K562 (cell line): ENCODE data around the gene ELK1. TPM values are rescaled to one million over a fixed set of nuclear protein-coding genes. Genes with fewer than 3 reads are reported as not detected.

ENCODE experiments used
- ATF2 ChIP-seq: sonication (generic); formaldehyde crosslinking; IDR thresholded peaks from 2 replicates; pipeline ENCODE4 v1.8.1; 2022; ENCODE audit warnings: missing genetic modification reagents
- CREM ChIP-seq: IDR thresholded peaks from 2 replicates; pipeline ENCODE4 v1.6.1; 2014; ENCODE audit warnings: antibody characterized with exemption, low read depth
- CTBP1 ChIP-seq: fragments of 450-650 bp; IDR thresholded peaks from 2 replicates; pipeline ENCODE4 v1.6.1; 2016; ENCODE audit warnings: borderline replicate concordance
- HCFC1 ChIP-seq: IDR thresholded peaks from 2 replicates; pipeline ENCODE4 v1.6.1; 2012; ENCODE audit warnings: low read depth, low read length, improper control_type of control experiment
- HDAC2 ChIP-seq: fragments of 450-650 bp; IDR thresholded peaks from 2 replicates; pipeline ENCODE4 v1.6.1; 2016; ENCODE audit warnings: mild to moderate bottlenecking
- HNRNPLL ChIP-seq: fragments of 200-400 bp; formaldehyde crosslinking; IDR thresholded peaks from 2 replicates; pipeline ENCODE4 v1.6.1; 2017; ENCODE audit warnings: low read length, low read depth, mild to moderate bottlenecking; ENCODE audit not compliant: poor library complexity, severe bottlenecking
- MEIS2 ChIP-seq: fragments of 450-650 bp; IDR thresholded peaks from 2 replicates; pipeline ENCODE4 v1.6.1; 2014; ENCODE audit warnings: mild to moderate bottlenecking; ENCODE audit not compliant: partially characterized antibody
- NONO ChIP-seq, 2 experiments: fragments of 200-400 bp in 1 of 2; fragments of 450-650 bp in 1 of 2; formaldehyde crosslinking in 1 of 2; IDR thresholded peaks; 2 replicates each; pipeline ENCODE4 v1.6.1; 2017; ENCODE audit warnings: low read depth in 2 of 2, mild to moderate bottlenecking in 2 of 2, moderate library complexity in 2 of 2, low read length in 1 of 2
- NRF1 ChIP-seq, 2 experiments: fragments of 450-650 bp; IDR thresholded peaks in 1 of 2; conservative IDR thresholded peaks in 1 of 2; 2 replicates each; pipeline ENCODE4 v1.6.1; 2014; ENCODE audit warnings: mild to moderate bottlenecking in 2 of 2
- RBFOX2 ChIP-seq: fragments of 200-400 bp; formaldehyde crosslinking; IDR thresholded peaks from 2 replicates; pipeline ENCODE4 v1.6.1; 2017; ENCODE audit warnings: low read depth, mild to moderate bottlenecking, low read length, moderate library complexity
- SMC3 ChIP-seq: conservative IDR thresholded peaks from 2 replicates; pipeline ENCODE4 v1.6.1; 2011; ENCODE audit warnings: low read depth, low read length, improper control_type of control experiment; ENCODE audit not compliant: insufficient read depth
- ZNF146 ChIP-seq: IDR thresholded peaks from one replicate; pipeline ENCODE4 v1.6.1; 2018; ENCODE audit warnings: missing compliant biosample characterization; ENCODE audit not compliant: unreplicated experiment
- polyA plus RNA-seq, 8 experiments: library from polyadenylated mRNA; depleted of rRNA in 4 of 8; stranded (reverse) in 5 of 8; unstranded in 3 of 8; fragments of >200 nt; fragmentation: Nextera tagmentation in 2 of 8; fragmentation: Illumina TruSeq in 1 of 8; extraction: Ambion mirVana in 2 of 8; extraction: Trizol in 1 of 8; gene quantifications; 2 replicates each; pipeline versions ENCODE4 v1.2.1 to v1.2.3, GENCODE V29; 2011 to 2014; ENCODE audit warnings: inconsistent platforms in 1 of 8, missing spikeins in 1 of 8
- total RNA-seq, 7 experiments: library from RNA; depleted of rRNA in 6 of 7; stranded (reverse); fragments of >200 nt in 6 of 7; fragmentation: Illumina TruSeq in 2 of 7; extraction: Trizol in 2 of 7; gene quantifications; 2 replicates each; pipeline versions ENCODE4 v1.2.1 to v1.2.3, GENCODE V29; 2011 to 2021; ENCODE audit warnings: low replicate concordance in 1 of 7
- TF ChIP-seq, protein P1 (sequence below), 3 experiments: IDR thresholded peaks in 2 of 3; conservative IDR thresholded peaks in 1 of 3; 2 replicates each; pipeline ENCODE4 v1.5.1; 2011 to 2012; ENCODE audit warnings: low read length in 3 of 3, mild to moderate bottlenecking in 3 of 3, control low read depth in 2 of 3, improper control_type of control experiment in 1 of 3, inconsistent platforms in 1 of 3, low read depth in 1 of 3, mixed read lengths in 1 of 3, moderate library complexity in 1 of 3; ENCODE audit not compliant: insufficient read depth in 2 of 3
- TF ChIP-seq, protein P2 (sequence below): fragments of 200-800 bp; sonication (Bioruptor generic); IDR thresholded peaks from 2 replicates; pipeline ENCODE4 v1.6.1; 2017; ENCODE audit warnings: missing genetic modification characterization, missing compliant biosample characterization

Gene ELK1
- total and polyA plus RNA-seq, 9 of the 15 experiments (the other 6 are each of a cell fraction or from before 2014, with no cell fraction given) = 4.4 to 74.9 (median 26.5) TPM

GRCh38 chrX:47619486-47620302 lies 30.7 kb downstream of the ELK1 start, which contains the start of gene SYN1 (continued):
- TF ChIP-seq ATF2 (CRISPR knock-in tag) (peak; percentile 98), ZNF146 (CRISPR knock-in tag) (no peak), HDAC2 (peak; percentile 34; the same call in 1 of the 2 replicates), RBFOX2 (peak; percentile 38; the same call in 1 of the 2 replicates), CREM (peak; percentile 98), SMC3 (no peak; the same call in 1 of the 2 replicates), HNRNPLL (peak; percentile 30), MEIS2 (peak; percentile 39), HCFC1 (0 out of 2 replicates have a peak, but pooled peaks have one; percentile 32), NONO (IDR thresholded peaks at IDR 0.05; ENCODE audit: low read depth in 2 of 2, low read length in 1 of 2) (peak in 1 of 2 experiments; percentile 99; a peak in 2 of 4 replicates), CTBP1 (peak; percentile 91), NRF1 (conservative IDR thresholded peaks at IDR 0.05 in 1 of 2, IDR thresholded peaks at IDR 0.05 in 1 of 2) (peak; percentile 91 to 93)
- TF ChIP-seq, protein P1, sequence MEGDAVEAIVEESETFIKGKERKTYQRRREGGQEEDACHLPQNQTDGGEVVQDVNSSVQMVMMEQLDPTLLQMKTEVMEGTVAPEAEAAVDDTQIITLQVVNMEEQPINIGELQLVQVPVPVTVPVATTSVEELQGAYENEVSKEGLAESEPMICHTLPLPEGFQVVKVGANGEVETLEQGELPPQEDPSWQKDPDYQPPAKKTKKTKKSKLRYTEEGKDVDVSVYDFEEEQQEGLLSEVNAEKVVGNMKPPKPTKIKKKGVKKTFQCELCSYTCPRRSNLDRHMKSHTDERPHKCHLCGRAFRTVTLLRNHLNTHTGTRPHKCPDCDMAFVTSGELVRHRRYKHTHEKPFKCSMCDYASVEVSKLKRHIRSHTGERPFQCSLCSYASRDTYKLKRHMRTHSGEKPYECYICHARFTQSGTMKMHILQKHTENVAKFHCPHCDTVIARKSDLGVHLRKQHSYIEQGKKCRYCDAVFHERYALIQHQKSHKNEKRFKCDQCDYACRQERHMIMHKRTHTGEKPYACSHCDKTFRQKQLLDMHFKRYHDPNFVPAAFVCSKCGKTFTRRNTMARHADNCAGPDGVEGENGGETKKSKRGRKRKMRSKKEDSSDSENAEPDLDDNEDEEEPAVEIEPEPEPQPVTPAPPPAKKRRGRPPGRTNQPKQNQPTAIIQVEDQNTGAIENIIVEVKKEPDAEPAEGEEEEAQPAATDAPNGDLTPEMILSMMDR (IDR thresholded peaks at IDR 0.05 in 2 of 3, conservative IDR thresholded peaks at IDR 0.05 in 1 of 3; ENCODE audit: insufficient read depth in 2 of 3, low read depth in 1 of 3, low read length in 3 of 3) = peak; percentile 23 to 41 (median 31); a peak in 3 of 6 replicates
- TF ChIP-seq, protein P2, sequence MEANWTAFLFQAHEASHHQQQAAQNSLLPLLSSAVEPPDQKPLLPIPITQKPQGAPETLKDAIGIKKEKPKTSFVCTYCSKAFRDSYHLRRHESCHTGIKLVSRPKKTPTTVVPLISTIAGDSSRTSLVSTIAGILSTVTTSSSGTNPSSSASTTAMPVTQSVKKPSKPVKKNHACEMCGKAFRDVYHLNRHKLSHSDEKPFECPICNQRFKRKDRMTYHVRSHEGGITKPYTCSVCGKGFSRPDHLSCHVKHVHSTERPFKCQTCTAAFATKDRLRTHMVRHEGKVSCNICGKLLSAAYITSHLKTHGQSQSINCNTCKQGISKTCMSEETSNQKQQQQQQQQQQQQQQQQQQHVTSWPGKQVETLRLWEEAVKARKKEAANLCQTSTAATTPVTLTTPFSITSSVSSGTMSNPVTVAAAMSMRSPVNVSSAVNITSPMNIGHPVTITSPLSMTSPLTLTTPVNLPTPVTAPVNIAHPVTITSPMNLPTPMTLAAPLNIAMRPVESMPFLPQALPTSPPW (CRISPR knock-in tag) = peak; percentile 78
